WI38 (cell line): ENCODE measurements around the gene POLDIP2.

Experiments
- H3K4me3 ChIP-seq: 2 replicates; pipeline ENCODE4 v1.5.1; 2011; ENCODE audit warnings: low read depth, mild to moderate bottlenecking, control low read depth, low read length
- TF ChIP-seq, protein P1 (sequence below): IDR thresholded peaks from 2 replicates; pipeline ENCODE4 v1.5.1; 2012; ENCODE audit warnings: low read depth, mild to moderate bottlenecking, control low read depth, low read length

POLDIP2 gene

DNA sequence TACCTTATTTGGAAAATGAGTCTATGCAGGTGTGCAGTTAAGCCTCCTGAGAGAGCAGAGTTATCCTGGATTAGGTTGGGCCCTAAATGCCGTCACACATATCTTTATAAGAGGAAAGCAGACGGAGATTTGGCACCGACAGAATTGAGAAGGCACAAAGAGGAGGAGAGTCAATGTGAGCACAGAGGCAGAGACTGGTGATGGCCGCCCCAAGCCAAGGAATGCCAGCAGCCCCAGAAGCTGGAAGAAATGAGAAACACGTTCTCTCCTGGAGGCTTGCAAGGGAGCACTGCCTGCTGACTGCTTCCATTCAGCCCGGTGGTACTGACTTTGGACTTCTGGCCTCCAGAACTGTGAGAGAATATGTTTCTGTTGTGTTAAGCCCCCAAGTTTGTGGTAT, 45.5 kb upstream of the POLDIP2 start:
- TF ChIP-seq, protein P1, sequence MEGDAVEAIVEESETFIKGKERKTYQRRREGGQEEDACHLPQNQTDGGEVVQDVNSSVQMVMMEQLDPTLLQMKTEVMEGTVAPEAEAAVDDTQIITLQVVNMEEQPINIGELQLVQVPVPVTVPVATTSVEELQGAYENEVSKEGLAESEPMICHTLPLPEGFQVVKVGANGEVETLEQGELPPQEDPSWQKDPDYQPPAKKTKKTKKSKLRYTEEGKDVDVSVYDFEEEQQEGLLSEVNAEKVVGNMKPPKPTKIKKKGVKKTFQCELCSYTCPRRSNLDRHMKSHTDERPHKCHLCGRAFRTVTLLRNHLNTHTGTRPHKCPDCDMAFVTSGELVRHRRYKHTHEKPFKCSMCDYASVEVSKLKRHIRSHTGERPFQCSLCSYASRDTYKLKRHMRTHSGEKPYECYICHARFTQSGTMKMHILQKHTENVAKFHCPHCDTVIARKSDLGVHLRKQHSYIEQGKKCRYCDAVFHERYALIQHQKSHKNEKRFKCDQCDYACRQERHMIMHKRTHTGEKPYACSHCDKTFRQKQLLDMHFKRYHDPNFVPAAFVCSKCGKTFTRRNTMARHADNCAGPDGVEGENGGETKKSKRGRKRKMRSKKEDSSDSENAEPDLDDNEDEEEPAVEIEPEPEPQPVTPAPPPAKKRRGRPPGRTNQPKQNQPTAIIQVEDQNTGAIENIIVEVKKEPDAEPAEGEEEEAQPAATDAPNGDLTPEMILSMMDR: no peak
- no peak overlapping the region for H3K4me3 ChIP-seq

DNA sequence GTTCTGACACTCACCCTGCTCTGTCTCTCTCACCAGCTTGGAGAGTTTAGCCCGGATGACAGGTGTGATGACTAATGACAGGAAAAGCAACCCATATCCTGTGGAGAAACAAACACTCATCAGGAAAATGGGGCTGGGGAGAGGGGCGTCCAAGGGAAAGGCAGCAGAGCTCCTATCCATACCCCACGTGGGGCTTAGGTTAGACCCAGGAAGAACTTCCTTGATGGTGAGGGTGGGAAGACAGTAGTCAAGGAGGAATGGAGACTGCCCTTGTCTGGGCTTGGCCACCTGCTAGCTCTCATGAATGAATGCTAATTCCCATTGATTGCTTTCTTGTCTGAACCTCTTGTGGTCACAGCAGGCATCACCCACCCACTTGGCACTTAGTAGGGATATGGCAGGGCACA, 44.9 kb upstream of the POLDIP2 start:
- H3K4me3 ChIP-seq: no peak overlapping the region
- TF ChIP-seq, protein P1: no peak

DNA sequence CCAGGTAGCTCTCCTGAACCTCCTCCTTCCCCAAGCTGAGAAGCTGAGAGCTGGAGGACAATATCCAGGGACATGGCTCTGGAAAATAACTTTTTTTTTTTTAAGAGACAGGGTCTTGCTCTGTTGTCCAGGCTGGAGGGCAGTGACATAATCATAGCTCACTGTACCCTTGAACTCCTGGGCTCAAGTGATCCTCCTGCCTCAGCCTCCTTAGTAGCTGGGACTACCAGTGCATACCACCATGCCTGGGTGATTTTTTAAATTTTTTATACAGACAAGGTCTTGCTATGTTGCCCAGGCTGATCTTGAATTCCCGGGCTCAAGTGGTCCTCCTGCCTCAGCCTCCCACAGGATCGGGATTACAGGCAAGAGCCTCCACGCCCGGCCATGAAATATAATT, 42.5 kb upstream of the POLDIP2 start:
- no peak overlapping the region for H3K4me3 ChIP-seq

DNA sequence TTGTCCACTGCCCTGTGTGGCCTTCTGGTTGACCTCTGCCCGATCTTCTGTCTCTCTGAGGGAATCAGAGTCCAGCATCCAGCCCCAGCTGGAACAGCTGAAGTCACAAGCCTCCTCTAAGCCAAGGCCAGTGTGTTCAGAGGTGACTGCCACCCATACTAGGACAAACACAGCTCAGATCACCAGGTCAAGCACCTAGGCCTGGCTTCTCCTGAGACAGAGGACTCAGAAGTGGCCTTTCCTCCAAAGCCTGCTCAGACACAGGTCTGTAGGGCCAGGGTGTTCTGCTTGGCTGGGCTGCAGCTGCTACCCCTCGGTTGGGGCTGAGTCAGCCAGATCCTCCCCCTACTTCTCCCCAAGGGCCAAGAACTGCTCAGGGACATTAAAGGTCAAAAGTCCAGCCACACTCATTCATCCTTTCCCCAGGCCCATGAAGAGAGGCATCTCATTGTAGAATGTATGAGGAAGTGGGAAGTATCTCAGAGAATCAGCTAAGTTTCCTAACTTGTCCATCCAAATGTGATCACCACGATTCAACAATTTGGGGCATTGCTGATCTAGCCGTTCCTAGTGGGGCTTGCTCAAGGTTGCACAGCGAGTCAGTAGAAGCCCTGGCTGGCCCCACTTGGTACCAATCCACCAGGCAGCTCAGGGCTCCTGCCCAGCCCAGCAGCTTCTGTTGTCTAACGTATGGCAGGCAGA, 41.1 kb upstream of the POLDIP2 start:
- H3K4me3 ChIP-seq: no peak overlapping the region
- TF ChIP-seq, protein P1: no peak

More for the DNA sequence above, 42.5 kb upstream of the POLDIP2 start:
- TF ChIP-seq, protein P1: no peak

DNA sequence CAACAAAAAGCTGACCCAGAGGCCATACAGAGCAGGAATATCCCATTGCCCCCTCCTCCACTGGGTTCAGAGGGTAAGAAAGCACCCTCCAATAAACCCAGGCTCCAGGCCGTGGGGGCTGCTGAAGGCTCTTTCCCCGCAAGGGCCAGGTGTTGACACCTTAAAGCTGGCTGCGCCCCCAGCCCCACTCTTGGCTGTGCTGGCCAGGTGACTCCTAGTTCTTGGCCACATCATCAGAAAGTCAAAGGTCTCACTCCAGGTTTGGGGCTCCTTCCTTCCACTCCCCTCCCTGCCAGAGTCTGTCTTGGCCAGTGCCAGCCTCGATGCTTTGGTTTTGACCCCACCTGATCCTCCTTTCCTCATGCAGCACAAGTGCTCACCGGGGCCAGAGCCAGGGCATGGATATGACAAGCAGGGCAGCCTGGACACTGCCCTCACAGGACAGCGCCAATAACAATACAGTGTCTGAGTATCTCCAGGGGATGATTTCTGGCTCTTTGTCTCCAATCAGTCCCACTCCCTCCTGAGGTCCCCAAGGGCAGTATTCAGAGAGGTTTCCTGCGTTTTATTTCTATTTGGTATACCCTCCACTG, 40.5 kb upstream of the POLDIP2 start:
- no peak overlapping the region for H3K4me3 ChIP-seq
- TF ChIP-seq, protein P1: no peak

DNA sequence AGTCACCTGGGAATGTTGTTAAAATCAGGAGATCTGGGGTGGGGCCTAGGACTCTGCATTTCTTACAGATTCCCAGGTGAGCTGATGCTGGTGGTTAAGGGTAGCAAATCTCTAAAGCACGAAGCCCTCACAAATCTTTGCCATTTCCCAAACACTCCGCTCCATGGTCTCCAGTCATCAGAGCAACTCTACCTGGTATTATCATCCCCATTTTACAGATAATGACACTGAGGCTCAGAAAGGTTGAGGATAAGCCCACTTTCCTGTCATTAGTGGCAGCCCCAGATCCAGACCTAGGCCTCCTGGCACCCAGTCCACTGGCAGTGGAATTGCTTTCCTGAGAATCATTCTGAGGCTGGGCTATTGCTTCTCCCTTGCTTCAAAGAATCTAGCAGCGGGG, 39.9 kb upstream of the POLDIP2 start:
- TF ChIP-seq, protein P1: no peak
- H3K4me3 ChIP-seq: no peak overlapping the region

DNA sequence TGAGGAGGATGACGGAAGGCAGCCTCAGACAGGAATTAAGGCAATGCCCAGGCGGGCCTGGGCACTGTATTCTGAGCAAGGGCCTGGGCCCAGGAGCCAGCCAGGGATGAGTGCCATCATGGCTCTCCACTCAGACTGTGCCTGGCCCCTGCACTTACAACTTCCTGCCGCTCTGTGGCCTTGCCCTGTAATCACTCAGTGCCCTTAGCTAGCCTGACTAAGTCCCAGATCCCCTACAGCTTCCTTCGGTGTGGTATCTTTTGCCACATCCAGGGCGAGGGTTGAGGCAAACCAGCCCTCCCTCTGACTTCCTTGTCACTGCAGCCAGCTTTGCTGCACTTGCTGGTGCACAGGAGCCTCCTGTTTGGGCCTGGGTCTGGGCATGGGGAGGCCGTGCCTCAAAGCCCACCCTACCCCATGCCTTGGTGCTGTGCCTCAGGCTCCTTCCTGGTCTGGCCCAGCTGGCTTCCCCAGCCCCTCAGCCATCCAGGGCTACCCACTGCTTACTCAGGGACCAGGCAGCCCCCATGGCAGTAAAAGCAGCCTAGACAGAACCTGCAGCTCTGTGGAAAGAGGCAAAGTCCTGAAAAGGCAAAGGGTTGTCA, 39.4 kb upstream of the POLDIP2 start:
- TF ChIP-seq, protein P1: no peak

More for the DNA sequence above, 39.4 kb upstream of the POLDIP2 start:
- H3K4me3 ChIP-seq: no peak overlapping the region
